Neural crest cell (in vitro differentiated cells): ENCODE results near the gene CSNK2B. TPM values are rescaled to one million over a fixed set of nuclear protein-coding genes. Genes with fewer than 3 reads are reported as not detected.
"Not testable (repeated sequence)": the region's sequence is repeated elsewhere in the genome, so short reads cannot be mapped to it uniquely, and the experiment has no call there.

Source experiments
- DNase-seq: peaks from one replicate; pipeline ENCODE4 v3.0.0; 2021; ENCODE audit warnings: low read depth, mixed read lengths, low spot score
- H3K27ac Mint-ChIP-seq: one replicate; pipeline ENCODE4 v1.8.0; 2021; ENCODE audit warnings: mild to moderate bottlenecking, mixed read lengths; ENCODE audit not compliant: unreplicated experiment
- H3K27me3 Mint-ChIP-seq: 2 replicates; pipeline ENCODE4 v1.8.0; 2021; ENCODE audit warnings: low read depth, mild to moderate bottlenecking, mixed read lengths
- H3K36me3 Mint-ChIP-seq: 2 replicates; pipeline ENCODE4 v1.8.0; 2021; ENCODE audit warnings: low read depth, mild to moderate bottlenecking, mixed read lengths
- H3K4me1 Mint-ChIP-seq: 2 replicates; pipeline ENCODE4 v1.8.0; 2021; ENCODE audit warnings: mixed read lengths
- H3K4me3 Mint-ChIP-seq: one replicate; pipeline ENCODE4 v1.8.0; 2021; ENCODE audit warnings: mild to moderate bottlenecking, mixed read lengths
- H3K9me3 Mint-ChIP-seq: 2 replicates; pipeline ENCODE4 v1.8.0; 2021; ENCODE audit warnings: mixed read lengths
- CTCF ChIP-seq: fragments of 200-600 bp; sonication (generic); conservative IDR thresholded peaks from 2 replicates; pipeline ENCODE4 v1.5.0; 2021; ENCODE audit warnings: antibody characterized with exemption, mild to moderate bottlenecking
- total RNA-seq: library from RNA; stranded (reverse); gene quantifications from 2 replicates; pipeline ENCODE4 v1.2.1, GENCODE V29; 2021

Gene CSNK2B
- total RNA-seq, 1 donor from 2014 or later, result 188 TPM

DNA sequence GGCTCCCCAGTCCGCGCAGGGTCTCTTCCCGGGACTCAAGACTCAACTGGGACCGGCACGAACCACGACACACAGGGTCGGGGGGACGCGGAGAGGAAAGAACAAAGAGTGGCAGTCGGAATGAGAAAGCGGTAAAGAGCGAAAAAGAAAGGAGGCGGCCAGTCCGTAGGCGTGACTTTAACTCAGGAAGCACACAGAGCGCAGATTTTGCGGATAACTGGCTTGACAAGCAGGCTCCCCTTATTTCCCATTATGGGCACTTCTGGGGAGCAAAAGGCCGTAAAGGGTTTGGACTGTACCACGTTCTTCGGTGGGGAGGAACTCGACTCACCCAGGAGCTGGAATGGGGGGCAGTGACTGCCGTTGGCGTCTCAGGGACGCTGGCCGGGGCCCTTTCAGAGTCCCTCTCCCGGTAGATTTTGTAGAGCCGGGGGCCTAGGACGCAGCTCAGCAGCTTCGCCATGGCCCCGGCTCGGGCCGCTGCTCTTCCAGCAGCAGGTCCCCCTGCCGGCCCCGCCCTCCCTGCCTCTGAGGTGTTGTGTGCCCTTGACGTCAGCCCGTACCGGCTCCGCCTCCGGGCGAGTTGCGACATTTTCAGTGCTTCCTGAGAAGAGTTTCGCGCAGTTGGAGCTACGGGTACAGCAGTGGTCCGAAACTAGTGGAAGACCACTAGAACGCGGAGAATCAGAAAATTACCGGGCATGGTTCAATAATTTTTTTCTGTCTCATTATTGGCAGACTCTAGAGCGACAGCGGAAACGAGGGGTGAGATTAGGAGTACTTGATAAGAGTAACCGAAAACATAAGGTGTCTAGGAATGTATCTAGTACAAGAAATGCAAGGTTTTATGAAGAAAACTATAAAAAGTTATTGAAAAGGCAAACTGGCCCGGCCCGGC lies 37.2 kb downstream of the CSNK2B start, which contains the start of gene ABHD16A:
Gene ABHD16A, minus strand, starts transcription at position 506 of the 898 bp plus-strand sequence. Its CDS starts 43 bp downstream, at position 463.
- peak within 1 kb of the TSS; percentile 94 for H3K4me3 Mint-ChIP-seq
- H3K27ac Mint-ChIP-seq, result peak within 1 kb of the TSS; percentile 91
- DNase-seq, result peak; percentile 94
- no peaks in the 10 kb centered on the region for H3K9me3 Mint-ChIP-seq
- no peaks in the 10 kb centered on the region for H3K27me3 Mint-ChIP-seq
- H3K4me1 Mint-ChIP-seq, result peaks cover 20% of the 10 kb centered on the region
- H3K36me3 Mint-ChIP-seq, result peaks cover under 1% of the 10 kb centered on the region
- TF ChIP-seq CTCF, result peak; percentile 20

DNA sequence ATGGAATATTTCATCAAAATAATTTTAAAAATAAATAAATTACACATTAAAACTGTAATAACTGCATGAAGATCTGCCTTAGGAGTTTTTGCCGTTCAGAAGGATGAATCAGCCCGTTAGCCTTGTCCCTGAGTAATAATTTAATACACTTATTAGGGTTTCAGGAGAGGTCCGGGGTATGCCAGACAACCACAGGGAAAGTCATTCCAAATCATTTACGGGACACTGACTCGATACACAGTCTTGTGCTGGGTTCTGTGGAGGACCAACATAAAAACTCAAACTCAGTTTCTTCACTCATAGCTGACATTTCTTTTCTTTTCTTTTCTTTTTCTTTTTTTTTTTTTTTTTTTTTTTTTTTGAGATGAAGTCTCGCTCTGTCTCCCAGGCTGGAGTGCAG lies 40.1 kb downstream of the CSNK2B start:
- peaks cover 18% of the 10 kb centered on the region for H3K4me1 Mint-ChIP-seq
- TF ChIP-seq CTCF, result no peak
- H3K27me3 Mint-ChIP-seq, result no peaks in the 10 kb centered on the region
- no peak for DNase-seq
- no peaks in the 10 kb centered on the region for H3K9me3 Mint-ChIP-seq
- no peak overlapping the region for H3K4me3 Mint-ChIP-seq
- no peaks in the 10 kb centered on the region for H3K36me3 Mint-ChIP-seq
- no peak overlapping the region for H3K27ac Mint-ChIP-seq

GRCh38 chr6:31706599-31706998 lies 40.7 kb downstream of the CSNK2B start, which contains the start of gene LY6G6F:
LY6G6F (plus strand) TSS chr6:31706866; CDS start chr6:31706907, 41 bp downstream.
- Mint-ChIP-seq H3K9me3 (no peaks in the 10 kb centered on the region), H3K4me1 (peaks cover 11% of the 10 kb centered on the region), H3K27ac (no peak within 1 kb of the TSS), H3K27me3 (no peaks in the 10 kb centered on the region), H3K4me3 (peak within 1 kb of the TSS; percentile 65), H3K36me3 (no peaks in the 10 kb centered on the region)
- DNase-seq, result no peak
- TF ChIP-seq CTCF, result no peak

- H3K27me3 Mint-ChIP-seq, result no peaks in the 10 kb centered on the region
- no peak overlapping the region for H3K4me3 Mint-ChIP-seq
- H3K9me3 Mint-ChIP-seq, result no peaks in the 10 kb centered on the region
- H3K36me3 Mint-ChIP-seq, result no peaks in the 10 kb centered on the region
- no peak overlapping the region for H3K27ac Mint-ChIP-seq
- peaks cover 12% of the 10 kb centered on the region for H3K4me1 Mint-ChIP-seq
- DNase-seq, result no peak
- no peak for TF ChIP-seq CTCF
Observed at GRCh38 chr6:31707701-31708100, 41.8 kb downstream of the CSNK2B start.

DNA sequence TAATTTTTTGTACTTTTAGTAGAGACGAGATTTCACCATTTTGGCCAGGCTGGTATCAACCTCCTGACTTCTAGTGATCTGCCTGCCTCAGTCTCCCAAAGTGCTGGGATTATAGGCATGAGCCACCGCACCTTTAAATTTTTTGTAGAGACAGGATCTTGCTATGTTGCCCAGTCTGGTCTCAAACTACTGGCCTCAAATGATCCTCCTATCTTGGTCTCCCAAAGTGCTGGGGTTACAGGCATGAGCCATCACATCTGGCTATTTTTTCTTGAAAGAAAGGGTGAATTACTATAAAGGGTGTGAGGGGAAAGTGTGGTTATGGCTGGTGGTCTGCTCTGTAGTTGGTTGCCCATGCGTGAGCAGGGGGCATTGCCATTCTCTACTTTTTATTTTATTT lies 42.3 kb downstream of the CSNK2B start:
- TF ChIP-seq CTCF, result no peak
- peaks cover 16% of the 10 kb centered on the region for H3K4me1 Mint-ChIP-seq
- no peaks in the 10 kb centered on the region for H3K36me3 Mint-ChIP-seq
- H3K27me3 Mint-ChIP-seq, result no peaks in the 10 kb centered on the region
- H3K4me3 Mint-ChIP-seq, result no peak overlapping the region
- DNase-seq, result no peak
- no peaks in the 10 kb centered on the region for H3K9me3 Mint-ChIP-seq
- H3K27ac Mint-ChIP-seq, result no peak overlapping the region

- not testable (repeated sequence) for DNase-seq, H3K9me3 Mint-ChIP-seq, H3K27ac Mint-ChIP-seq, H3K4me3 Mint-ChIP-seq, H3K27me3 Mint-ChIP-seq, H3K36me3 Mint-ChIP-seq
- peaks cover 22% of the 10 kb centered on the region for H3K4me1 Mint-ChIP-seq
Observed at GRCh38 chr6:31709157-31709556, 43.3 kb downstream of the CSNK2B start.
